Kidney (tissue), 14 donors: ENCODE data around the gene LRRC1. TPM values are rescaled to one million over a fixed set of nuclear protein-coding genes. Genes with fewer than 3 reads are reported as not detected.

Experiments
- DNase-seq, 5 donors: peaks; one replicate each; pipeline ENCODE4 v3.0.0-alpha.2; 2013 to 2020
- FAIRE-seq: peaks from 2 replicates; lab custom pipeline; 2012; peaks lifted over from hg19 to GRCh38; lab: Jason Lieb, UNC
- H3K27ac ChIP-seq, 2 donors: one replicate each; pipeline ENCODE4 v1.7.0; 2013; ENCODE audit warnings: low read depth in 2 of 2, low read length in 2 of 2, inconsistent platforms in 1 of 2
- H3K27me3 ChIP-seq: one replicate; pipeline ENCODE4 v1.7.1; 2013; ENCODE audit warnings: low read length, inconsistent platforms; ENCODE audit not compliant: control insufficient read depth, insufficient read depth
- H3K36me3 ChIP-seq, 3 donors: one replicate each; pipeline versions ENCODE4 v1.7.0 to v1.7.1; 2013; ENCODE audit warnings: low read length in 3 of 3, control low read depth in 1 of 3, inconsistent platforms in 1 of 3; ENCODE audit not compliant: insufficient read depth in 3 of 3, control insufficient read depth in 2 of 3
- H3K4me1 ChIP-seq, 3 donors: one replicate each; pipeline versions ENCODE4 v1.7.0 to v1.7.1; 2013; ENCODE audit warnings: low read length in 3 of 3, inconsistent platforms in 1 of 3, low read depth in 1 of 3; ENCODE audit not compliant: control insufficient read depth in 2 of 3, insufficient read depth in 2 of 3
- H3K4me3 ChIP-seq, 3 donors: one replicate each; pipeline versions ENCODE4 v1.7.0 to v1.8.1; 2013; ENCODE audit warnings: low read length in 3 of 3, control low read depth in 1 of 3, inconsistent platforms in 1 of 3
- H3K9ac ChIP-seq, 3 donors: one replicate each; pipeline versions ENCODE4 v1.7.0 to v1.7.1; 2013; ENCODE audit warnings: low read length in 3 of 3, control low read depth in 1 of 3, inconsistent platforms in 1 of 3
- H3K9me3 ChIP-seq, 3 donors: one replicate each; pipeline versions ENCODE4 v1.7.0 to v1.7.1; 2013; ENCODE audit warnings: low read length in 3 of 3, control low read depth in 1 of 3, inconsistent platforms in 1 of 3; ENCODE audit not compliant: control insufficient read depth in 2 of 3, insufficient read depth in 1 of 3
- intact Hi-C: fragments of 100-400 bp; cut with DNase I; formaldehyde crosslinking; loops from one replicate; pipeline ENCODE4 v1.11.1; 2022
- polyA plus RNA-seq: library from polyadenylated mRNA; stranded (reverse); fragments of 350-450 nt; fragmentation: Illumina TruSeq; extraction: RNeasy Lipid Tissue Mini Kit (QIAGEN cat#74804); gene quantifications from one replicate; pipeline ENCODE4 v1.2.3, GENCODE V29; 2014; ENCODE audit warnings: low read depth, low replicate concordance; ENCODE audit not compliant: insufficient read depth
- total RNA-seq: library from RNA; stranded (reverse); fragmentation: NEBNext Ultra II Directional; extraction: Animal tissue kit (Norgen Biotek cat#: 25700); gene quantifications from one replicate; pipeline ENCODE4 v1.2.1, GENCODE V29; 2021
- TF ChIP-seq, protein P1 (sequence below): IDR thresholded peaks from 3 replicates; pipeline ENCODE4 v1.5.1; 2012; ENCODE audit warnings: mild to moderate bottlenecking, moderate library complexity, borderline replicate concordance; ENCODE audit not compliant: insufficient read depth; ENCODE audit errors: extremely low read depth
- donor health status: control.
- donor health status: control.
- donor health status: control.
- donor health status: control.
- donor health status: control.
- donor health status: DM: yes; HTN: yes; CAD: no.
- donor health status: Normal renal cell carcinoma (clear cell type).

LRRC1 gene
- total and polyA plus RNA-seq, 2 donors from 2014 or later: 7.8 to 12.6 TPM

DNA sequence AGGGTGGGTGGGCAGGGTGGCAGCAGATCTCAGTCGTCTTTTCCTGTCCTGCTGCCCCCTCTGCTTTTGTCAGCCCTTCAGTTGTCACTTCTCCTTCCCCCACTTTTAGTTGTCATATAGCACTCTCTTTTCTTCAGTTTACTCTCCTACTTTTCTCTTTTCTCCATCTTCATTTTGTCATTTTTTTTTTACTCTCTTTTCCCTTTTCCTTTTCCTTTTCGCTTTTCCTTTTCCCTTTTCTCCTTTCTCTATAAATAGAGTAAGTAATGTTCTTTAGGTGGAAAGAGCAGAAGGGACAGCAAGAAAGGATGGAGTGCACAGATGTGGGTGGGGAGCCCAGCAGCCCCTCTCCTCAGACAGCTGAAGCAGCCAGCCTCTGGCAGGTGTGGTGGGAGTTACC, 108.6 kb downstream of the LRRC1 start:
- Histone ChIP-seq H3K9ac (no peak overlapping the region), H3K9me3 (no peaks in the 10 kb centered on the region), H3K36me3 (peaks cover 0 to 2% (median 0%) of the 10 kb centered on the region in 3 donors), H3K27me3 (no peaks in the 10 kb centered on the region), H3K4me3 (no peak overlapping the region), H3K27ac (no peak overlapping the region), H3K4me1 (no peaks in the 10 kb centered on the region)
- FAIRE-seq (no peak), DNase-seq (no peak)
- TF ChIP-seq, protein P1, sequence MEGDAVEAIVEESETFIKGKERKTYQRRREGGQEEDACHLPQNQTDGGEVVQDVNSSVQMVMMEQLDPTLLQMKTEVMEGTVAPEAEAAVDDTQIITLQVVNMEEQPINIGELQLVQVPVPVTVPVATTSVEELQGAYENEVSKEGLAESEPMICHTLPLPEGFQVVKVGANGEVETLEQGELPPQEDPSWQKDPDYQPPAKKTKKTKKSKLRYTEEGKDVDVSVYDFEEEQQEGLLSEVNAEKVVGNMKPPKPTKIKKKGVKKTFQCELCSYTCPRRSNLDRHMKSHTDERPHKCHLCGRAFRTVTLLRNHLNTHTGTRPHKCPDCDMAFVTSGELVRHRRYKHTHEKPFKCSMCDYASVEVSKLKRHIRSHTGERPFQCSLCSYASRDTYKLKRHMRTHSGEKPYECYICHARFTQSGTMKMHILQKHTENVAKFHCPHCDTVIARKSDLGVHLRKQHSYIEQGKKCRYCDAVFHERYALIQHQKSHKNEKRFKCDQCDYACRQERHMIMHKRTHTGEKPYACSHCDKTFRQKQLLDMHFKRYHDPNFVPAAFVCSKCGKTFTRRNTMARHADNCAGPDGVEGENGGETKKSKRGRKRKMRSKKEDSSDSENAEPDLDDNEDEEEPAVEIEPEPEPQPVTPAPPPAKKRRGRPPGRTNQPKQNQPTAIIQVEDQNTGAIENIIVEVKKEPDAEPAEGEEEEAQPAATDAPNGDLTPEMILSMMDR: no peak
- intact Hi-C loops: no loop called here

DNA sequence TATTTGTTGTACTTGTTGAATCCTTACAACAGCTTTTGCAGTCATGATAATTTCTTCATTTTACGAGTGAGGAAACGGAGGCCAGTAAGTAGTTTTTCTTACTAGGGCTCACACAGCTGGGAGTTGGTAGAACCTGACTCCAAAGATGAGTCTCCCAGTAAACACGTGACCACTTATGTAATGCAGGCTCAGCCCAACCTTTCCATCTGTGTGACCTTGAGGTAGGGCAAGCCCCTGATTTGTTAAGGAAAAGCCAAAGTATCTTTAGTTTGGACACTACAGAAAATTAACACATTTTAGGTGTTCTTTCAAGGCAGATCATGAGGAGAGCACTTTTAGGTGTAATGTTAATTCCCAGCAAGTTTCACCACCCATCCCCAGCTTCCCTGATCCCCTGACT, 111.3 kb downstream of the LRRC1 start:
- TF ChIP-seq, protein P1: no peak

DNA sequence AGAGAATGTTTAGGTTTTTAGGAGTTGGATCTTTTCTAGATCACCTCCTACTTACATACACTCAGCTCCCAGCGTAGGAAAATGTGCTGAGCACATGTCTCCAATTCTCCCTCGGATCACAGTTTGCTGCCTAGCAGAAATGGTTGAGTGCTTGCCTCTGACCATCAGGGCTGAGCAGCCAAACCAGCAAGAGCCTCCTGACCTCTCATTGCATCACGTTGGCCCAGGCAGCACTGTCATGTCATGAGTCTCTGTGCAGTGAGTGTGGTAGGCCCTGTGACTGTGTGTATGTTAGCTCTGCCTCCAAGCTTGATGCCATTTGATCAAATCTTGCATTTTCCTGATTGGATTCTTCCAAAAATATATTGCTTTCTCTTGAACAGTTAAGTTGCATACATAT, 112.0 kb downstream of the LRRC1 start:
- no peak overlapping the region for H3K27ac ChIP-seq
- TF ChIP-seq, protein P1: no peak
- no peak overlapping the region for H3K9ac ChIP-seq
- no peak overlapping the region for H3K4me3 ChIP-seq
- DNase-seq (no peak), FAIRE-seq (no peak)
- no peaks in the 10 kb centered on the region for H3K9me3 ChIP-seq
- no peaks in the 10 kb centered on the region for H3K27me3 ChIP-seq
- intact Hi-C loops: no loop called here
- no peaks in the 10 kb centered on the region for H3K4me1 ChIP-seq
- no peaks in the 10 kb centered on the region for H3K36me3 ChIP-seq

More for the DNA sequence above, 111.3 kb downstream of the LRRC1 start:
- intact Hi-C loops: no loop called here
- Histone ChIP-seq H3K27me3 (no peaks in the 10 kb centered on the region), H3K36me3 (no peaks in the 10 kb centered on the region), H3K9ac (no peak overlapping the region), H3K27ac (no peak overlapping the region), H3K4me3 (no peak overlapping the region), H3K9me3 (no peaks in the 10 kb centered on the region), H3K4me1 (no peaks in the 10 kb centered on the region)
- FAIRE-seq: no peak
- no peak for DNase-seq

DNA sequence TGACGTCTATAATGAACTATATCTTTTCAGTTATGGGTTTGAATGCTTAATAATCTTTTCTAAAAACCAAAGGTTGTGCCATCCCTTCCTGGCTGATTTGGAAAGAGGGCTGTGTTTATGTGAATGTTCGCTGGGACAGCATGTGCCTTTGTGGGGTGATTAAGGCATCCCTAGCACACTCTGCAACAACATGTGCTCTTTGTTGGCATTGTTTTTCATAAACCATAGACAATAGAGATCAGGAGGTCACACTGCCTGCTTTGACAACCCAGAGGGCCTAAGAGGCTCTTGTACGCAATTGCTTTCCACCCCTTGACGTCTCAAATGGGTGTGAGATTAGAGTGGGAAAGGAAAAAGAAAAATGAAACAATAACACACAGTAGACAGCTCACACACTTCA, 116.0 kb downstream of the LRRC1 start:
- DNase-seq: no peak
- Histone ChIP-seq H3K27me3 (no peaks in the 10 kb centered on the region), H3K9me3 (no peaks in the 10 kb centered on the region), H3K4me1 (no peaks in the 10 kb centered on the region), H3K36me3 (no peaks in the 10 kb centered on the region), H3K9ac (no peak overlapping the region), H3K27ac (no peak overlapping the region), H3K4me3 (no peak overlapping the region)
- intact Hi-C loops: no loop called here
- FAIRE-seq: no peak
- TF ChIP-seq, protein P1: no peak
